ENCODE measurements around the gene FAM53A. TPM values are rescaled to one million over a fixed set of nuclear protein-coding genes. Genes with fewer than 3 reads are reported as not detected.
"Not testable (repeated sequence)": the region's sequence is repeated elsewhere in the genome, so short reads cannot be mapped to it uniquely, and the experiment has no call there.

The FAM53A gene
- total RNA-seq, 1 experiment from 2014 or later = 4.0 TPM

- in situ Hi-C loops (cut with HindIII; ENCODE audit: low sequenced_read_pairs) = no loop called here
- no peak for DNase-seq (ENCODE audit: low spot score)
Observed at GRCh38 chr4:1691737-1692373, 7.7 kb upstream of the FAM53A start.

GRCh38 chr4:1690698-1691097 is 6.6 kb upstream of the FAM53A start:
- in situ Hi-C loops (cut with HindIII; ENCODE audit: low sequenced_read_pairs) = no loop called here
- no peak for DNase-seq (ENCODE audit: low spot score)

- peak; percentile 11 for DNase-seq (ENCODE audit: low spot score)
- in situ Hi-C loops (cut with HindIII; ENCODE audit: low sequenced_read_pairs) = no loop called here
Observed at GRCh38 chr4:1686440-1687036, 2.4 kb upstream of the FAM53A start.

DNA sequence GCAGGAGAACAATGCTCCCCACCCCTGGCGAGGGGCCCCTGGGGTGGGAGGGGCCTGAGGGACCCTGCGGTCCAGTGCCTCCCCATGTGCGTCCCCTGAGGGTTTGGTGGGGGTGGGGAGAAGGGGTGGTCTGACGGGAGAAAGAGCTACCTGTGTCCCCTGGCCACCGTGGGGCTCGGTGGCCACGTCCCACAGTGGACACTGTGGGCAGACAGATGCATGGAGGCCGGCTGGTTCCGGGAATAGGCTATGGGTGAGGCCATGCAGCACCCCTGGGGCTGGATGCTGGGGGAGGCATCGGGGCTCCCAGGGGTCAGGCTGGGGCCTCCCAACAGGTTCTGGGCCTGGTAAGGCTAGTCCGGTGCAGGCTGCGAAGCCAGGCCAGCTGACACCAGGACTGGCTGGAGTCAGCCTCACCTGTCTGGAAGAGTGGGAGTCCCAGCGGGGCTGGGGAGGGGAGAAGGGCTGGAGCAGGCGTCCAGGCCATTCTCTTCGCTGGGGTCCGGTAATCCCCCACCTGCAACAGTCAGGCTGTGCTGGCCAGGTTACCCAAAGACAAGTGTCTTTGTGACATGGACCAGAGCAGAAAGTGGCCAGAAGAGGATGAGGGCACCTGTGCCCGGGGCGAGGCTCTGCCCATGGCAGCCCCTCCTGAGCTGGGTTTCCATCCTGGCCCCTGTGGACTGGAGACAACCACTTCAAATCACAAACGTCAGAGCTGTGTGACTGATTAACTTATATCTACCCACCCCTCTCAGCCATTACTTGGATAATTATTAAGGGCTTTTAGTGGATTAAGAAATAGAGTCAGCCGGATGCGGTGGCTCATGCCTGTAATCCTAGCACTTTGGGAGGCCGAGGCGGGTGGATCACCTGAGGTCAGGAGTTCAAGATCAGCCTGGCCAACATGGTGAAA is 1.4 kb upstream of the FAM53A start:
- in situ Hi-C loops (cut with HindIII; ENCODE audit: low sequenced_read_pairs) = no loop called here
- DNase-seq (ENCODE audit: low spot score) = no peak

- peak; percentile 12 for DNase-seq (ENCODE audit: low spot score)
- in situ Hi-C loops (cut with HindIII; ENCODE audit: low sequenced_read_pairs) = no loop called here
Observed at GRCh38 chr4:1684506-1685234, 557 bp upstream of the FAM53A start.

DNA sequence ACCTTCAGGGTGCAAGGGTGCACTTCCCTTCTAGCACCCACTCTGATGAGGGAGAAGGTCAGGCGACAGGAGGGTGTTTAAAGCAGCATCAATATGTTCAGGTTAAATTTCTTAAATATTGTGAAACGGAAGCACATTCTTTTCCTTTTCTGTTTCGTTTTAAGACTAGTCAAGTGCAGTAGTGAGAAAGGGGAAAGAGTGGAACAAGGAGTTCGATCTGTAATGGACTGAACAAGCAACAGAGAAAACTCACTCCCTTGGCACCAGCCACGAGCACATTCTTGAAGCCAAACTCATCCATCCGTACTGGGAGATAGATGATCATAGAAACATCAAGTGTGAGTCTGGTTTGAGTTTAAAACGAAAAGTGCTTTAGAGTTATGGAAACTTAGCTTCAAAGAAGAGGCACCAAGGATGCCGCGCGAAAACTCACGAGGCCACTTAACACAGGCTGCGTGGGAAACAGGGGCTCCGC is 815 bp downstream of the FAM53A start:
- in situ Hi-C loops (cut with HindIII; ENCODE audit: low sequenced_read_pairs) = no loop called here
- DNase-seq (ENCODE audit: low spot score) = peak; percentile 53

DNA sequence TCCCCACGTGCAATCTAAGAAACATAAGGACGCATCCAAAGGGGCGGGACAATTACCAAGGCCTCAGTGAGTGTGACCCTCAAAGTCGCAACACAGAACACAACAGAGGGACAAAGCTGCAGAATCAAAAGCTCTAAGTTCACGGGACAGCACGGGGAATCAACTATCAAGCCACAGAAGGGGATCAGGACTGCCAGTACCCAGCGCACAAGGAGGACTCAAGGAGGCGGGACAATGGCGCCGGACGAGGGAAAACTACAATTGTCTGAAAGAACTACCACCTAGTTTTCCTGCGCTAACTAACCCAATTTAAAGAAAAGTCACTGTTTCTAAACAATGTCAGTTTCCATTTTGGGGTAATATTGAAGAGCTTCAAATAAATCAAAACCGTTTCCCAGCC is 1.3 kb downstream of the FAM53A start:
- DNase-seq (ENCODE audit: low spot score) = no peak
- in situ Hi-C loops (cut with HindIII; ENCODE audit: low sequenced_read_pairs) = no loop called here

GRCh38 chr4:1678244-1678643 is 5.9 kb downstream of the FAM53A start:
- in situ Hi-C loops (cut with HindIII; ENCODE audit: low sequenced_read_pairs) = no loop called here
- no peak for DNase-seq (ENCODE audit: low spot score)

DNA sequence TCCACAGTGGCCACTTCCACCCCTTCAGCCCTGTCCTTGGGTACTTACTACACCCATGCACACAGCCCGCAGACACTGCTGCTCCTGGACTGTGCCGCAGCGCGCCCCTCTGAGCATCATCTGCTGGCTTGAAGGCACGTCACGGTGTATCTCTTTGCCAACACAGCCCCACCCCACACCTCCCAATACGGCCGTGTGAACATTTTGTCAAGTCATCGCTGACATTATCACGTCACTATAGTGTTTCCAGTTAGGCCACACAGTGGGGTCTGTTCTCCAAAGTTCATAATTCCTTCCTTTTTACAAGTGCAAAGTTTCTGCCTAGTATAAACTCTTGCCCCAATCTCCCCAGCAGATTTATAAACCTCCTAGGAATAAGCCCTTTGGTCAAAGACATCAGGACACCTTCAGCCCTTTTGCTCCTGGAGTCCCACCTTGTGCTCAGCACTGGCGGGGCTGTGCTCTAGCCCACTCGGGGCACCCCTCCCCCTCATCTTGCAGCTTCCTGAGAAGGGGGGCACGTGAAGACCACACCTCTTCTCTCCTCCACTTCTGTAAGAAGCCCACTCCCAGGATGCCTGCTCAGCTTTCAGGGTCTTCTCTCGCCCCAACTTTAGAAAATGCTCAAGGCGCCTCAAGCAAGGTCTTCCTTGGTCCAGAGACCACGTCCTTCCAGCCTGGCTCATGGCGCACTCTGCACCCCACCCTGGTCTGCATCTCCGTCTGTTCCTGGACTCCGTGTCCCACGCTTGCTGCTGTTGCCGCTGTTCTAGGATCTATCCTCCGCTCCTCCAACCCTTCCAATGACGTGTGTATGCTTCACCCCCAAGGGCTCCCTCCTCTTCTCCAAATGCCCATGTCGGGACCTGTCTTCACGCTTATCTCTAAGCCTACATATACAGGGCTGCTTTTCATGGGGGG is 7.2 kb downstream of the FAM53A start:
- in situ Hi-C loops (cut with HindIII; ENCODE audit: low sequenced_read_pairs) = no loop called here
- no peak for DNase-seq (ENCODE audit: low spot score)

- in situ Hi-C loops (cut with HindIII; ENCODE audit: low sequenced_read_pairs) = no loop called here
- DNase-seq (ENCODE audit: low spot score) = no peak
Observed at GRCh38 chr4:1675802-1676137, 8.3 kb downstream of the FAM53A start.

- no peak for DNase-seq (ENCODE audit: low spot score)
- in situ Hi-C loops (cut with HindIII; ENCODE audit: low sequenced_read_pairs) = no loop called here
Observed at GRCh38 chr4:1675136-1675801, 8.8 kb downstream of the FAM53A start.

DNA sequence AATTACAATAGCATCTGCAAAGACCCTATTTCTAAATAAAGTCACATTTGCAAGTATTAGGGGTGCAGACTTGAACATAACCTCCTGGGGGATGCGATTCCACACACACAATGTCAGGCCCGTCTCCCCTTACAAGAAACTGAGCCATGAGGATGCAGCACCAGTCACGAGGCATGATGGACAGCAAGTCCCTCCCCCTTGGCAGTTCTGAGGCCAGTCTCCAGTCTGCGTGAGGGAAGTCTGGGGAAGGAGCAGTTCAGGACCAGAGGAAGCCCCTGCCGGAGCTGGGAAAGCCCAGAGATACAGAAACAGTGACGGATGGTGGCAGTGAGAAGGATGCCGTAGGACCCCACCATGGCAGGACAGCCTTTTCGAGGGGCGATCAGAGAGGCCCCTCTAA is 9.4 kb downstream of the FAM53A start:
- in situ Hi-C loops (cut with HindIII; ENCODE audit: low sequenced_read_pairs) = no loop called here
- no peak for DNase-seq (ENCODE audit: low spot score)

- no peak for DNase-seq (ENCODE audit: low spot score)
- in situ Hi-C loops (cut with HindIII; ENCODE audit: low sequenced_read_pairs) = no loop called here
Observed at GRCh38 chr4:1673671-1674070, 10.4 kb downstream of the FAM53A start.

- in situ Hi-C loops (cut with HindIII; ENCODE audit: low sequenced_read_pairs); DNase-seq (ENCODE audit: low spot score): not testable (repeated sequence)
Observed at GRCh38 chr4:1671011-1671410, 13.1 kb downstream of the FAM53A start.

GRCh38 chr4:1670279-1670678 is 13.8 kb downstream of the FAM53A start:
- no peak for DNase-seq (ENCODE audit: low spot score)

GRCh38 chr4:1669850-1670249 is 14.3 kb downstream of the FAM53A start:
- no peak for DNase-seq (ENCODE audit: low spot score)
- in situ Hi-C loops (cut with HindIII; ENCODE audit: low sequenced_read_pairs) = no loop called here

More at GRCh38 chr4:1670279-1670678, 13.8 kb downstream of the FAM53A start:
- in situ Hi-C loops (cut with HindIII; ENCODE audit: low sequenced_read_pairs) = no loop called here

DNA sequence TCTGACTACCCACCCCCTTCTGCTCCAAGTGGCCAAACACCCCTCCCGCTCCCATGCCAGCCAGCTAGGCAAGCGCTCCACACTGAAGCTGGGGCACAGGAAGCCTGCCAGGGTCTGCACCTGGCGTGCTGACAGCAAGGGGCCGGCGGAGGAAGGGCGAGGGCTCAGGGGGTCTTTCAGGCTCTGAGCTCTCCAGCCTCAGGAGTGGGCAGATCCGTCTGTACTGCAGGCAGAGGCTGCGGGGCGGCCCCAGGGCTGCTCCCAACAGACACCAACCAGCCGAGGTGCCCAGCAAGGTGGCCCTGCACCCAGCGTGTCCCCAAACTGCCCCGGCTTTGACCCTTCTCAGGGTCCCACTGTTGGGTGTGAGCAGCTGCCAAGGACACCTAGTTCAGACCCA is 14.8 kb downstream of the FAM53A start:
- in situ Hi-C loops (cut with HindIII; ENCODE audit: low sequenced_read_pairs) = no loop called here
- DNase-seq (ENCODE audit: low spot score) = no peak

DNA sequence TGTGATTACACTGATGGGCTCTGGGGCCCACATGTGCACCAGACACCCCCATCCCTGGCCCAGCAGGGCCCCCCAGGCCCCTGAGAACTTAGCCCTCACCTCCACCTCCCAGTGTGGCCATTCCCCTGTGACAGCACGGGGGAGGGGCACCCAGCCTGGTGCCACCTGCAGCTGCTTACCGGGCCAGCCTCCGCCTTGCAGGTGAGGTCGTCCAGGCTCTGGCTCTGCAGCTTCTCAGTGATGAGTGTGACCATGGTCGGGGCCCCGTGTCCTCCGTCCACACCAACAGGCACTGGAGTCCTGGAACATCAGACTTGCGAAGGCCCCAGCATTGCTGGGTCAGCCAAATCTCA is 15.6 kb downstream of the FAM53A start:
- in situ Hi-C loops (cut with HindIII; ENCODE audit: low sequenced_read_pairs) = no loop called here
- no peak for DNase-seq (ENCODE audit: low spot score)

Data from G401 (cell line).